Measurements from ENCODE around the gene FAM53C.

GRCh38 chr5:138371454-138371853 is 33.4 kb downstream of the FAM53C start:
- TF ChIP-seq CTCF (conservative IDR thresholded peaks at IDR 0.05; ENCODE audit: low read length) (no peak), EZH2phosphoT487 (IDR thresholded peaks at IDR 0.05; ENCODE audit: borderline replicate concordance) (no peak)
